ENCODE data around the gene ARL4C.

Gene ARL4C, protein sequence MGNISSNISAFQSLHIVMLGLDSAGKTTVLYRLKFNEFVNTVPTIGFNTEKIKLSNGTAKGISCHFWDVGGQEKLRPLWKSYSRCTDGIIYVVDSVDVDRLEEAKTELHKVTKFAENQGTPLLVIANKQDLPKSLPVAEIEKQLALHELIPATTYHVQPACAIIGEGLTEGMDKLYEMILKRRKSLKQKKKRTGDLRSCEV
- total RNA-seq, result 43.8 to 1,000 (median 539) reads per million in 9 experiments

GRCh38 chr2:234496835-234497593, at the start of gene ARL4C:
ARL4C (minus strand) TSS chr2:234497081; CDS start chr2:234496586, 495 bp downstream.
- H3K4me3 Mint-ChIP-seq, result peak within 1 kb of the TSS; percentile 95 to 100
- H3K36me3 Mint-ChIP-seq (ENCODE audit: insufficient read depth), result peaks cover 73% of the 10 kb centered on the region
- H3K27ac Mint-ChIP-seq, result peak within 1 kb of the TSS; percentile 99 to 100
- peaks cover 44% of the 10 kb centered on the region in 2 donors for H3K4me1 Mint-ChIP-seq (ENCODE audit: low read depth in 2 of 2)
- H3K9me3 Mint-ChIP-seq, result no peaks in the 10 kb centered on the region
- ATAC-seq (replicated peaks), result peak; percentile 53
- H3K27me3 Mint-ChIP-seq, result no peaks in the 10 kb centered on the region
- DNase-seq, result peak; percentile 65 to 69 (median 69)

GRCh38 chr2:234544659-234545611, 48.1 kb upstream of the ARL4C start:
- H3K27ac Mint-ChIP-seq, result no peak overlapping the region
- DNase-seq (peak; percentile 78 to 80 (median 80)), ATAC-seq (replicated peaks) (peak; percentile 97)
- H3K36me3 Mint-ChIP-seq (ENCODE audit: insufficient read depth), result no peaks in the 10 kb centered on the region
- H3K27me3 Mint-ChIP-seq, result peaks cover 29 to 45% of the 10 kb centered on the region in 2 donors
- H3K4me1 Mint-ChIP-seq (ENCODE audit: low read depth in 2 of 2), result peaks cover 5 to 10% of the 10 kb centered on the region in 2 donors
- no peak overlapping the region for H3K4me3 Mint-ChIP-seq
- H3K9me3 Mint-ChIP-seq, result no peaks in the 10 kb centered on the region

GRCh38 chr2:234542742-234543141, 45.9 kb upstream of the ARL4C start:
- Mint-ChIP-seq H3K27me3 (peaks cover 21 to 33% of the 10 kb centered on the region in 2 donors), H3K4me3 (no peak overlapping the region), H3K27ac (no peak overlapping the region), H3K9me3 (no peaks in the 10 kb centered on the region), H3K4me1 (ENCODE audit: low read depth in 2 of 2) (peaks cover 5 to 10% of the 10 kb centered on the region in 2 donors), H3K36me3 (ENCODE audit: insufficient read depth) (no peaks in the 10 kb centered on the region)
- DNase-seq, result no peak
- no peak for ATAC-seq (replicated peaks)

- Mint-ChIP-seq H3K27ac (no peak overlapping the region), H3K4me3 (no peak overlapping the region), H3K9me3 (no peaks in the 10 kb centered on the region), H3K4me1 (ENCODE audit: low read depth in 2 of 2) (no peaks in the 10 kb centered on the region), H3K36me3 (ENCODE audit: insufficient read depth) (no peaks in the 10 kb centered on the region), H3K27me3 (peaks cover 17% of the 10 kb centered on the region in 2 donors)
- ATAC-seq (replicated peaks) (no peak), DNase-seq (no peak)
Observed at GRCh38 chr2:234537929-234538328, 41.0 kb upstream of the ARL4C start.

DNA sequence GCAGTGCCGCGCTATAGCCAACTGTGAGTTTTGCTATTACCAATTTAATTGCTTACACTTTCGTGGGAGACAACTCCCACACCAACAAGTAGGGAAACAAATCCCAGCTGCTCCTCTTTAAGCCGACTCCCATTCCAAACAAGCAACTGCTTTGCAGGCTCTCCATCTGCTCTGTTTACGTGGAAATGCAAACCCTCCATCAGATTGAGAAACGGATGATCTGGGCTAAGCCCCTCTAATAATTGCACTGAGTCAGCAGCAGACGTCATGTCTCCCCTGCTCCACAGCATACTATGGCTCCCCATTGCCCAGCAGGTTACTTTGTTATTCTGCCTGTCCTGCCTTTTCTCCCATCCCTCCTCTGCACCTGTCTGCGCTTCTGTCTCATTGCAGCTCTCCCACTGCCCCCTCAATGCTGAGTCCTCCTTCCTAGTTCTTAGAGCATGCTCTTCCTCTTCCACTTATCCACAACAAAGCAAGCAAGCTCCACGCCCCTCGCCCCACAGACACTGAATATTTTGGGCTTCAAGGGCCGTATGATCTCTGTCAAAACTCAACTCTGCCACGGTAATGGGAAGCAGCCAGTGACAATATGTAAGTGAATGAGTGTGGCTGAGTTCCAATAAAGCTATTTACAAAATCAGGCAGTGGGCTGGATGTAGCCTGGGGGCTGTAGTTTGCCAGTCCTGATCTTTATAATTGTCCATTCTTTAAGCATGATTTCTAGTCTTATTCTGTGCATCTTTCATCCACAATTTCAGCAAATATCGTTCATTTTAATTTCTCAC, 39.5 kb upstream of the ARL4C start:
- H3K4me1 Mint-ChIP-seq (ENCODE audit: low read depth in 2 of 2), result no peaks in the 10 kb centered on the region
- H3K27me3 Mint-ChIP-seq, result peaks cover 22 to 33% of the 10 kb centered on the region in 2 donors
- DNase-seq, result no peak
- H3K9me3 Mint-ChIP-seq, result no peaks in the 10 kb centered on the region
- no peak overlapping the region for H3K27ac Mint-ChIP-seq
- no peak for ATAC-seq (replicated peaks)
- no peaks in the 10 kb centered on the region for H3K36me3 Mint-ChIP-seq (ENCODE audit: insufficient read depth)
- H3K4me3 Mint-ChIP-seq, result no peak overlapping the region

DNA sequence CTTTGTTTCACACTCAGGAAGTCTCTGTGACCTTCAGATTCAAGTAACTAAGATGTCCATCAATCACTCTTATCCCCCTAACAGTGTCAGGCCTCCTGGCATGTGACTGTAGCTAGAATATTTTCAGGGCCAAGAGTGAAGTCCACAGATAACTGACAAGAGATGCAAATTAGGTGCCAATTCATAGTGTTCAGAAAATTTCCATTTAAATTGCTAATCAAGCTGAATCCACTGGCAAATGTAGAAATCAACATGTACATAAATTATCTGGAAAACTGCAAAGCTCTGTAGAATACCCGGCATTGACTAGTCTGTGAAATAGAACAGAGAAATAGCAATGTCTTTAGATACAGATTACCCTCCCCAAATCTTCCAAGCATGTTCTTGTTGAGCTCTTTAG, 38.6 kb upstream of the ARL4C start:
- Mint-ChIP-seq H3K4me1 (ENCODE audit: low read depth in 2 of 2) (no peaks in the 10 kb centered on the region), H3K4me3 (no peak overlapping the region), H3K27ac (no peak overlapping the region), H3K9me3 (no peaks in the 10 kb centered on the region), H3K27me3 (peaks cover 27 to 42% of the 10 kb centered on the region in 2 donors), H3K36me3 (ENCODE audit: insufficient read depth) (no peaks in the 10 kb centered on the region)
- no peak for DNase-seq
- no peak for ATAC-seq (replicated peaks)

GRCh38 chr2:234534515-234534914, 37.6 kb upstream of the ARL4C start:
- Mint-ChIP-seq H3K4me1 (ENCODE audit: low read depth in 2 of 2) (no peaks in the 10 kb centered on the region), H3K9me3 (no peaks in the 10 kb centered on the region), H3K27me3 (peaks cover 24 to 46% of the 10 kb centered on the region in 2 donors), H3K36me3 (ENCODE audit: insufficient read depth) (no peaks in the 10 kb centered on the region), H3K27ac (no peak overlapping the region), H3K4me3 (no peak overlapping the region)
- ATAC-seq (replicated peaks) (no peak), DNase-seq (no peak)

DNA sequence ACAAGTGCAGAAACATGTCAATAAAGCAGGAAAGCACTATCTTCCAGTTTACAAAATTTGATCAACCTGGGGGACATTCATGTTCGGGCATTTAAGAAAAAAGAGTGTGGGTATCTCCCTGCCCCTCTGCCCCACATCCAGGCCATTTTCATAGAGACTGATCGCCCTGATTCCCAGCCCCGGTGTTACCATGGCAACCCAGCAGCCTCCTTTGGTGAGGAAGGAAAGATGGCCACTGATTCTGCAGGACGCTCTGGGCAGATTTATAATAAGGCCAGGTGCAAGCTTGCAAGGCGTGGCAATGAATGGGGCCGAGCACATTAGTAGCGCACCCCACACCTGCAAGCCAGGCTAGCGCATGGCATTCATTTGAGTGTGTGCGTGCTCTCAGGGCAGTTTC, 36.7 kb upstream of the ARL4C start:
- DNase-seq, result no peak
- no peaks in the 10 kb centered on the region for H3K9me3 Mint-ChIP-seq
- no peaks in the 10 kb centered on the region for H3K36me3 Mint-ChIP-seq (ENCODE audit: insufficient read depth)
- H3K4me1 Mint-ChIP-seq (ENCODE audit: low read depth in 2 of 2), result no peaks in the 10 kb centered on the region
- no peak overlapping the region for H3K27ac Mint-ChIP-seq
- ATAC-seq (replicated peaks), result no peak
- no peak overlapping the region for H3K4me3 Mint-ChIP-seq
- H3K27me3 Mint-ChIP-seq, result peaks cover 18 to 51% of the 10 kb centered on the region in 2 donors

GRCh38 chr2:234528410-234529148, 31.7 kb upstream of the ARL4C start:
- no peaks in the 10 kb centered on the region for H3K4me1 Mint-ChIP-seq (ENCODE audit: low read depth in 2 of 2)
- peaks cover 18 to 56% of the 10 kb centered on the region in 2 donors for H3K27me3 Mint-ChIP-seq
- DNase-seq (no peak), ATAC-seq (replicated peaks) (no peak)
- H3K36me3 Mint-ChIP-seq (ENCODE audit: insufficient read depth), result no peaks in the 10 kb centered on the region
- no peak overlapping the region for H3K27ac Mint-ChIP-seq
- no peaks in the 10 kb centered on the region for H3K9me3 Mint-ChIP-seq
- no peak overlapping the region for H3K4me3 Mint-ChIP-seq

GRCh38 chr2:234526711-234527110, 29.8 kb upstream of the ARL4C start:
- H3K36me3 Mint-ChIP-seq (ENCODE audit: insufficient read depth), result no peaks in the 10 kb centered on the region
- DNase-seq (no peak), ATAC-seq (replicated peaks) (no peak)
- H3K9me3 Mint-ChIP-seq, result no peaks in the 10 kb centered on the region
- no peak overlapping the region for H3K4me3 Mint-ChIP-seq
- H3K27ac Mint-ChIP-seq, result no peak overlapping the region
- H3K4me1 Mint-ChIP-seq (ENCODE audit: low read depth in 2 of 2), result no peaks in the 10 kb centered on the region
- peaks cover 6 to 37% of the 10 kb centered on the region in 2 donors for H3K27me3 Mint-ChIP-seq

DNA sequence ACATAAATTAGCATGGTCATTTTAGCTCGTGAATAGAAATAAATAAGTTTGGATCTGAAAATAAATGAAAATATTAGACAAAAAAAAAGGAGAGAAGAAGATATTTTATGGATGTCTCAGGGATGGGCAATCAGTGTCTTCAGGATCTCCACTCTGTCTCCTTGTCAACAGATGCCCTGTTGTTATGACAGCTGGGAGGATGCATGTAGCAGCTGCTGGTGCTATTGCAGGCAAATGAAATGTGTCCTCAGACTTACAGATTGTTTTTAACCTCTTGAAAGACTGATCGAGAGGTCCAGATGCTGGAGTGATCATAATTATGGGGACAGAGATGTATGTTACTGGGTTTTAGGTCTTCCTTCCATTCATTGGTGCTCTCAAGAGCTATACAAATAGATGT, 24.7 kb upstream of the ARL4C start:
- H3K4me3 Mint-ChIP-seq, result no peak overlapping the region
- H3K36me3 Mint-ChIP-seq (ENCODE audit: insufficient read depth), result no peaks in the 10 kb centered on the region
- no peaks in the 10 kb centered on the region for H3K9me3 Mint-ChIP-seq
- DNase-seq (no peak), ATAC-seq (replicated peaks) (no peak)
- H3K27me3 Mint-ChIP-seq, result no peaks in the 10 kb centered on the region
- no peak overlapping the region for H3K27ac Mint-ChIP-seq
- H3K4me1 Mint-ChIP-seq (ENCODE audit: low read depth in 2 of 2), result no peaks in the 10 kb centered on the region

DNA sequence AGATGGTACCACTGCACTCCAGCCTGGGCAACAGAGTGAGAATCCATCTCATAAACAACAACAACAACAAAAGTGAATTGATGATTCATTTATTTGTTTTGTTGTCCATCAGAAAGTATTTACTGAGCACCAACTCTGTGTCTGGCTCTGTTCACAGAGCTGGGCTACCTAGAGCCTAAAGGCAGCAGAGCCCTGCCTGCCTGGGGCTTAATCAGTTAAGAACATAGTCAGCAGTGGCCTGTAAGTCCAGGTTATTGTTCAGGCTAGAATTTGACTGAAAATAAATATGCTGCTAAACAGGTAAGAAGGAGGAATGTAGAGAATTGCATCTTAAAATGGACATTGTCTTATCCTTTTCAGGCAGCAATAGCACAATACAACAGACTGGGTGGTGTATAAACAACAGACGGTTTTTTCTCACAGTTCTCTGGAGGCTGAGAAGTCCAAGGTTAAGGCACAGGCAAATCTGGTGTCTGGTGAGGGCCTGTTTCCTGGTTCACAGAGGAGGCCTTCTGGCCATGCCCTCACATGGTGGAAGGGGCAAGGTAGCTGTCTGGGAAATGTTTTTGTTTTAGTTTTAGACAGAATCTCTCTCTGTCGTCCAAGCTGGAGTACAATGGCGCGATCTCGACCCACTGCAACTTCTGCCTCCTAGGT, 22.2 kb upstream of the ARL4C start:
- no peaks in the 10 kb centered on the region for H3K27me3 Mint-ChIP-seq
- H3K27ac Mint-ChIP-seq, result no peak overlapping the region
- no peaks in the 10 kb centered on the region for H3K9me3 Mint-ChIP-seq
- no peak overlapping the region for H3K4me3 Mint-ChIP-seq
- H3K36me3 Mint-ChIP-seq (ENCODE audit: insufficient read depth), result no peaks in the 10 kb centered on the region
- no peaks in the 10 kb centered on the region for H3K4me1 Mint-ChIP-seq (ENCODE audit: low read depth in 2 of 2)
- ATAC-seq (replicated peaks) (no peak), DNase-seq (no peak)

Data from effector memory CD8-positive, alpha-beta T cell (primary cell).